Measurements from ENCODE around the gene MEIS3.
A peak's percentile ranks its signal among the peaks of the same experiment; 100 is the strongest.

The MEIS3 gene

GRCh38 chr19:47419030-47419783, at the start of gene MEIS3:
Gene MEIS3 (minus strand): TSS chr19:47419527. CDS start chr19:47419081, 446 bp downstream.
- Mint-ChIP-seq H3K36me3 (no peaks in the 10 kb centered on the region), H3K27ac (no peak within 1 kb of the TSS), H3K4me3 (peak within 1 kb of the TSS; percentile 25), H3K27me3 (peaks cover 47% of the 10 kb centered on the region), H3K9me3 (no peaks in the 10 kb centered on the region), H3K4me1 (peaks cover 12% of the 10 kb centered on the region)
- peak; percentile 38 for DNase-seq
- CTCF ChIA-PET = interaction anchor here (1.0 kb wide), 1 partner anchor 10 kb away, joined by 3 read pairs; no protein-coding TSS in a partner anchor

GRCh38 chr19:47467914-47468313, 48.6 kb upstream of the MEIS3 start:
- Mint-ChIP-seq H3K36me3 (no peaks in the 10 kb centered on the region), H3K4me3 (no peak overlapping the region), H3K4me1 (peaks cover 8% of the 10 kb centered on the region), H3K9me3 (no peaks in the 10 kb centered on the region), H3K27ac (no peak overlapping the region), H3K27me3 (peaks cover 77% of the 10 kb centered on the region)
- CTCF ChIA-PET = no interaction called here
- DNase-seq = no peak

- no peak overlapping the region for H3K27ac Mint-ChIP-seq
- no peak overlapping the region for H3K4me3 Mint-ChIP-seq
- no peaks in the 10 kb centered on the region for H3K36me3 Mint-ChIP-seq
- peaks cover 2% of the 10 kb centered on the region for H3K4me1 Mint-ChIP-seq
- CTCF ChIA-PET = interaction anchor here (1.5 kb wide), 1 partner anchor 17 kb away, joined by 3 read pairs; no protein-coding TSS in a partner anchor
- peaks cover 57% of the 10 kb centered on the region for H3K27me3 Mint-ChIP-seq
- no peaks in the 10 kb centered on the region for H3K9me3 Mint-ChIP-seq
- DNase-seq = no peak
Observed at GRCh38 chr19:47465957-47466356, 46.6 kb upstream of the MEIS3 start.

- no peak overlapping the region for H3K4me3 Mint-ChIP-seq
- no peaks in the 10 kb centered on the region for H3K36me3 Mint-ChIP-seq
- no peak for DNase-seq
- H3K9me3 Mint-ChIP-seq = no peaks in the 10 kb centered on the region
- no peak overlapping the region for H3K27ac Mint-ChIP-seq
- no peaks in the 10 kb centered on the region for H3K4me1 Mint-ChIP-seq
- peaks cover 46% of the 10 kb centered on the region for H3K27me3 Mint-ChIP-seq
- CTCF ChIA-PET = interaction anchor here (1.5 kb wide), 1 partner anchor 19 kb away, joined by 3 read pairs; no protein-coding TSS in a partner anchor
Observed at GRCh38 chr19:47464675-47465419, 45.5 kb upstream of the MEIS3 start.

GRCh38 chr19:47461876-47462275, 42.5 kb upstream of the MEIS3 start:
- no peaks in the 10 kb centered on the region for H3K9me3 Mint-ChIP-seq
- CTCF ChIA-PET = no interaction called here
- no peak overlapping the region for H3K27ac Mint-ChIP-seq
- no peak overlapping the region for H3K4me3 Mint-ChIP-seq
- H3K36me3 Mint-ChIP-seq = no peaks in the 10 kb centered on the region
- H3K4me1 Mint-ChIP-seq = no peaks in the 10 kb centered on the region
- peaks cover 17% of the 10 kb centered on the region for H3K27me3 Mint-ChIP-seq
- DNase-seq = no peak

- Mint-ChIP-seq H3K27me3 (peaks cover 18% of the 10 kb centered on the region), H3K27ac (no peak overlapping the region), H3K4me3 (no peak overlapping the region), H3K36me3 (no peaks in the 10 kb centered on the region), H3K4me1 (no peaks in the 10 kb centered on the region), H3K9me3 (no peaks in the 10 kb centered on the region)
- CTCF ChIA-PET = no interaction called here
- DNase-seq = no peak
Observed at GRCh38 chr19:47459477-47459876, 40.1 kb upstream of the MEIS3 start.

- CTCF ChIA-PET = no interaction called here
- no peak for DNase-seq
Observed at GRCh38 chr19:47458672-47459071, 39.3 kb upstream of the MEIS3 start.

GRCh38 chr19:47456721-47457474, 37.6 kb upstream of the MEIS3 start:
- CTCF ChIA-PET = no interaction called here

More at GRCh38 chr19:47458672-47459071, 39.3 kb upstream of the MEIS3 start:
- H3K4me1 Mint-ChIP-seq = no peaks in the 10 kb centered on the region
- H3K27me3 Mint-ChIP-seq = peaks cover 20% of the 10 kb centered on the region
- no peaks in the 10 kb centered on the region for H3K36me3 Mint-ChIP-seq
- H3K27ac Mint-ChIP-seq = no peak overlapping the region
- no peaks in the 10 kb centered on the region for H3K9me3 Mint-ChIP-seq
- H3K4me3 Mint-ChIP-seq = no peak overlapping the region

GRCh38 chr19:47450478-47450877, 31.2 kb upstream of the MEIS3 start:
- CTCF ChIA-PET = no interaction called here

More at GRCh38 chr19:47456721-47457474, 37.6 kb upstream of the MEIS3 start:
- Mint-ChIP-seq H3K27me3 (peaks cover 26% of the 10 kb centered on the region), H3K36me3 (no peaks in the 10 kb centered on the region), H3K9me3 (no peaks in the 10 kb centered on the region), H3K4me3 (no peak overlapping the region), H3K27ac (no peak overlapping the region), H3K4me1 (no peaks in the 10 kb centered on the region)
- DNase-seq = no peak

GRCh38 chr19:47448360-47448727, 29.0 kb upstream of the MEIS3 start:
- Mint-ChIP-seq H3K27ac (no peak overlapping the region), H3K9me3 (peaks cover 4% of the 10 kb centered on the region), H3K4me1 (peaks cover 45% of the 10 kb centered on the region), H3K36me3 (no peaks in the 10 kb centered on the region), H3K27me3 (peaks cover 86% of the 10 kb centered on the region), H3K4me3 (no peak overlapping the region)
- DNase-seq = no peak
- CTCF ChIA-PET = no interaction called here

More at GRCh38 chr19:47450478-47450877, 31.2 kb upstream of the MEIS3 start:
- no peak overlapping the region for H3K4me3 Mint-ChIP-seq
- DNase-seq = no peak
- no peaks in the 10 kb centered on the region for H3K36me3 Mint-ChIP-seq
- peaks cover 84% of the 10 kb centered on the region for H3K27me3 Mint-ChIP-seq
- peaks cover 26% of the 10 kb centered on the region for H3K4me1 Mint-ChIP-seq
- H3K9me3 Mint-ChIP-seq = peaks cover 4% of the 10 kb centered on the region
- H3K27ac Mint-ChIP-seq = no peak overlapping the region

GRCh38 chr19:47447470-47448359, 28.4 kb upstream of the MEIS3 start:
- DNase-seq = peak; percentile 77
- Mint-ChIP-seq H3K36me3 (no peaks in the 10 kb centered on the region), H3K4me1 (peaks cover 50% of the 10 kb centered on the region), H3K27ac (no peak overlapping the region), H3K9me3 (peaks cover 4% of the 10 kb centered on the region), H3K27me3 (peaks cover 90% of the 10 kb centered on the region), H3K4me3 (no peak overlapping the region)
- CTCF ChIA-PET = interaction anchor here (1.5 kb wide), 1 partner anchor 11 kb away, joined by 5 read pairs; no protein-coding TSS in a partner anchor

- peak; percentile 57 for DNase-seq
- H3K4me1 Mint-ChIP-seq = peaks cover 50% of the 10 kb centered on the region
- H3K27me3 Mint-ChIP-seq = peaks cover 96% of the 10 kb centered on the region
- CTCF ChIA-PET = interaction anchor here (0.6 to 1.5 kb wide), 3 partner anchors 10 to 345 kb away, joined by 3 to 5 read pairs (median 5); no protein-coding TSS in a partner anchor
- no peak overlapping the region for H3K27ac Mint-ChIP-seq
- H3K36me3 Mint-ChIP-seq = no peaks in the 10 kb centered on the region
- H3K4me3 Mint-ChIP-seq = peak overlapping the region; percentile 47
- H3K9me3 Mint-ChIP-seq = peaks cover 4% of the 10 kb centered on the region
Observed at GRCh38 chr19:47446534-47447469, 27.5 kb upstream of the MEIS3 start.

Measured in activated naive CD4-positive, alpha-beta T cell treated with anti-CD3 and anti-CD28 coated beads, Interleukin-2, amount 10 ng/mL, durations not matched to agents 7 days and 5 days (primary cell).